Left colon (tissue), 2 donors: ENCODE results near the gene PTMA. TPM values are rescaled to one million over a fixed set of nuclear protein-coding genes. Genes with fewer than 3 reads are reported as not detected.

ENCODE experiments used
- ATAC-seq: fragments of 200-7000 bp; cut with Tn5 transposase; one replicate; pipeline ENCODE4 v1.9.1; 2020; ENCODE audit warnings: mild to moderate bottlenecking, moderate library complexity
- DNase-seq, 2 donors: peaks; one replicate each; pipeline ENCODE4 v3.0.0-alpha.2; 2020
- intact Hi-C, 2 donors: fragments of 100-400 bp; cut with DNase I in 1 of 2; cut with micrococcal nuclease in 1 of 2; formaldehyde crosslinking; loops; one replicate each; pipeline versions ENCODE4 v1.11.2 to v1.14.0; 2022; cut with DNase I, micrococcal nuclease
- total RNA-seq, 2 donors: library from RNA; stranded (reverse); fragmentation: NEBNext Ultra II Directional; extraction: Animal tissue kit (Norgen Biotek cat#: 25700); gene quantifications; one replicate each; pipeline ENCODE4 v1.2.1, GENCODE V29; 2021
- donor health status: DM: no; HTN: no; CAD: no.
- donor health status: DM: yes; HTN: yes; CAD: no.

Gene PTMA
- total RNA-seq, 2 donors from 2014 or later: 775 to 846 TPM

DNA sequence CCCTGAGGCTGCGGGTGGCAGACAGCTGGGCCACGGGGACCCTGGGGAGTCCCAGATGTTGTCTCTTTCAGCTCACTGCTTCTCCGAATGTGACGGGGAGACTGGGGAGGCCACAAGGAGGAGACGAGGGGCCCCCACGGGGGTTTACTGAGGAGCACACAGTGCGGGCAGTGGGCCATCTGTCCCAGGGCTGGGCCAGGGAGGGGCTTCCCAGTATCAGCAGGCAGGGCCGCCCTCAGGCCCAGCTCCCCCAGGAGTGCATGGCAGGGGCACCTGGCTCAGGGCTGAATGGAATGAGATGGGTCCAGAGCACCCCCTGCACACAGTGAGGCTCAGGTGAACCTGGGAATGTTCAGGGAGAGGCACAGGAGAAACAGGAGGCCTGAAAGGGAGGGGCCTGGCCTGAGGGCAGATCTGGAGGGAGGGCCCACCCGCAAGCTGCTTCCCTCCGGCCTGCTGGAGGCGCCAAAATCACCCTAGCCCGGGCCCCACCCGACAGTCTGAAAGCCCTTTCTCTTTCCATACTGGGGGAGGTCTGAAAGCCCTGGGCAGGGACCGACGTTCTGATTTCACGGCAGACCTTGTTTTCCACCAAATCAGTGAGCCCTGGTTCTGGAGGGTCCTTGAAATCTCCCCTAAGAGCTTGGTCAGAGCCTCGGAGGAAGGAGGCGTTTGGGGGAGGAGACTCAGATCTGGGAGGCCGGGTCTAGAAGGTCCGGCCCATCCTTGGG is 35.5 kb upstream of the PTMA start:
- ATAC-seq (peak; percentile 55), DNase-seq (peak; percentile 82 to 92)

GRCh38 chr2:231673348-231673770 is 35.0 kb upstream of the PTMA start:
- DNase-seq (peak; percentile 89 to 96), ATAC-seq (peak; percentile 70)
- intact Hi-C loops: no loop called here

More for the DNA sequence above, 35.5 kb upstream of the PTMA start:
- intact Hi-C loops: no loop called here

- DNase-seq (peak; percentile 80 to 86), ATAC-seq (peak; percentile 24)
- intact Hi-C loops: loop anchor here in 1 of 2 donors (5.0 kb wide), 1 partner anchor 38 kb away; no protein-coding TSS in a partner anchor
Measured at GRCh38 chr2:231674587-231675338, 33.6 kb upstream of the PTMA start.

GRCh38 chr2:231676243-231676642 is 32.1 kb upstream of the PTMA start:
- ATAC-seq: no peak
- no peak for DNase-seq
- intact Hi-C loops: loop anchor here in 1 of 2 donors (5.0 kb wide), 1 partner anchor 36 kb away; no protein-coding TSS in a partner anchor

DNA sequence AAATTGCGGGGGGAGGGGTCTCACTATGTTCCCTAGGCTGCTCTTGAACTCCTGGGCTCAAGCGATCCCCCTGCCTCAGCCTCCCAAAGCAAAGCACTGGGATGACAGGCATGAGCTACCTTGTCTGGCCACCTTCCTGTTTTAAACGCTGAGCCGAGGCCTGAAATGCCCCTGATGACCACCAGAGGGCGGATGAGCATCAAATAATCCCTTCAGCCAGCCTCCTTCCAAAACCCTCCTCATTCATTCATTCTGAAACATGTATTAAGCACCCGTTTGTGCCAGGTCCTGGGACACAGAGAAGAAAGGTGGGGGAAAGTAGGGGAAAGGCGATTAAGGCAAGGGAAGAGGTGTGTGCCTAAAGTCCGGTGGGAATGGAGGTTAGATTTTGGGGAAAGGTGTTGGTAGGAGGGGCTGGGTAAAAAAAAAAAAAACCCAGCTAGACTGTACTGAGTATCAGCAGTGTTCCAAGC is 30.7 kb upstream of the PTMA start:
- intact Hi-C loops: loop anchor here (2.0 to 5.0 kb wide), 2 partner anchors 35 to 37 kb away; no protein-coding TSS in a partner anchor
- peak; percentile 68 to 91 for DNase-seq
- ATAC-seq: no peak

DNA sequence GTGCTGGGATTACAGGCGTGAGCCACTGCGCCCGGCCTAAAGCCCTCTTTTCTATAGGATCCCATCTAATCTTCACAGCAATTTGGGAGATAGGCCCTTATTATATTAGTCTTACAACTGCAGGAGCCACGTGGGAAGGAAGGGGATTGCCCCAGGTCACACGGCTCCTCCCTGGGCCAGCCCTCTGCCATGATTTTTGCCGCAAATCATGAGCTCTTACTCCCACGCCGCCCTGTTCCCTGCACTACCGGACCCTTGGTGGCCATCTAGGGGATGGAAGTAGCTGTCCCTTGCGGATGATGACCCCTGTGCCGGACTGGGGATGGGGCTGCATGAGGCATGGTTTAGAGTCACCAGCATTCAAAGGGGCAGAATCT is 28.4 kb upstream of the PTMA start:
- intact Hi-C loops: loop anchor here (2.0 to 5.0 kb wide), 2 partner anchors 32 to 35 kb away; no protein-coding TSS in a partner anchor
- ATAC-seq (no peak), DNase-seq (no peak)

- peak; percentile 75 for ATAC-seq
- DNase-seq: peak; percentile 72 to 75
- intact Hi-C loops: no loop called here
Measured at GRCh38 chr2:231680285-231680991, 27.9 kb upstream of the PTMA start.

DNA sequence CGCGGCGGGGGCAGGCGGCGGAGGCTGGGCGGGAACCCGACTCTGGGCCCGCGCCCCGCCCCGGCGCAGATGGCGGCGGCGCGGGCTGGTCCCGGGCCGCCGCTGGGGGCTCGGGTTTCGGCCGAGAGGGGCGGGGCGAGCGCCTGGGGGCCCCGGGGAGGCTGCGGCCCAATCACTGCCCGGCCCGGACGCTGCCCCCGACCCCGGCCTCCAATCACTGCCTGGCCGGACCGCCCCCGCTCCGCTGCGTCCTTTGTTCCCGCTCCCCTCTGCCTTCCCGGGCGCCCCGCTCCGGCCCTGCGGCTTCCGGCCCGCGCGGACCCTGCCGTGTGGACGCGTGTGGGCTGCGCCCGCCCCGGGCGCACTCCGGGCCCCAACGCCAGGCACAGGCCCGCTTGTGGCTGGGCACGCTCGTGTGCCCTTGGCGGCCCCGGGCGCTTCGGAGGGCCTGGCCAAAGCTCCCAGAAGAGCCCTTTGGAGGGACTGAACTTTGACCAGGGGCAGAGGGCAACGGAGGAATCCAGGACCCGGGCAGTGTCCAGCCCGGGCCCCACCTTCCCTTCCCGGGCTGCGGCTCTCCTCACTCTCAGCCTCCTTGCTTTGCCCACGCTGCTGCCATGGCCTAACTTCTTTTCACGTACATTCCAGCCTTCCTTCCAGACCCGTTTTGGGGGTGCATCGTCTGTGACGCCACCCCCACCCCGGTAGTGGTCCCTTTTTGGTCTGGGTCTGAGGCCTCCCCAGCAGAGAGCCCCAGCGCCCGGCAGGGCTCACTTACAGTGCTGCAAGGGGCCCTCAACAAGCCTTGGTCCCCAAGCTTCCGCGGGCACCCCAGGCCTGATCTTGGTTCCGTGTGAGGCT is 27.1 kb upstream of the PTMA start:
- peak; percentile 76 for ATAC-seq
- intact Hi-C loops: no loop called here

DNA sequence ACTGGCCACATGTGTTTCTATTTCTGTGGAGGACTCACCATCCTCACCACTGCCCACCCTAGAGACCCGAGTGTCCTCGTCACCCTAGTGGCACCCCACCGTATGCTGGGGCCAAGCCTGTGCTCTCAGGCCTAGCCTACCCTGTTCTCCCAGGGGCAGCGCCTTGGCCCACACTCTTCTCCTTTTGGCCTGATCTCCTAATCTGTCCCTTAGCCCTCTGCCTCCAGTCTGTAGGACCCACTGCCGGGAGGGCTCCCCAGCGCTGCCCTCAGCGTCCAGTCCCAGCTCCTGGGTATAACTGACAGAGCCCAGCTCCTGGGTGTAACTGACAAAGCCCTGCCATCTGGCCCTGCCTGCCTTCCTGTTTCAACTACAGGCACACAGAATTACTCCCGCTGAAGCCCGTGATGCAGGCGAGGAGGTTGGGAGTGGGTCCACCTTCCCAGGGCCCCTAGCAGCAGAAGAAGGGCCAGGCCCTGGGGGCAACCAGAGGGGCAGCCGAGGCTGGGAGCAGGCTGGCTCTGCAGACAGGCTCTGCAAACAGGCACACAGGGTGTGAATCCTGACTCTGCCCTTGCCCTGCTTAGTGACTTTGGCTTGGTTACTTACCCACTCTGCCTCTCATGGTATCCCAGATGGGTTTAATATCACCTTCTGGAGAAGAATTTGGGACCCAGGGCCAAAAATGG is 25.6 kb upstream of the PTMA start:
- ATAC-seq (no peak), DNase-seq (peak in 1 of 2 donors; percentile 32)
- intact Hi-C loops: no loop called here

More for the DNA sequence above, 27.1 kb upstream of the PTMA start:
- DNase-seq: peak; percentile 77 to 79

- ATAC-seq: no peak
- intact Hi-C loops: no loop called here
- DNase-seq: no peak
Measured at GRCh38 chr2:231683292-231684235, 24.8 kb upstream of the PTMA start.

DNA sequence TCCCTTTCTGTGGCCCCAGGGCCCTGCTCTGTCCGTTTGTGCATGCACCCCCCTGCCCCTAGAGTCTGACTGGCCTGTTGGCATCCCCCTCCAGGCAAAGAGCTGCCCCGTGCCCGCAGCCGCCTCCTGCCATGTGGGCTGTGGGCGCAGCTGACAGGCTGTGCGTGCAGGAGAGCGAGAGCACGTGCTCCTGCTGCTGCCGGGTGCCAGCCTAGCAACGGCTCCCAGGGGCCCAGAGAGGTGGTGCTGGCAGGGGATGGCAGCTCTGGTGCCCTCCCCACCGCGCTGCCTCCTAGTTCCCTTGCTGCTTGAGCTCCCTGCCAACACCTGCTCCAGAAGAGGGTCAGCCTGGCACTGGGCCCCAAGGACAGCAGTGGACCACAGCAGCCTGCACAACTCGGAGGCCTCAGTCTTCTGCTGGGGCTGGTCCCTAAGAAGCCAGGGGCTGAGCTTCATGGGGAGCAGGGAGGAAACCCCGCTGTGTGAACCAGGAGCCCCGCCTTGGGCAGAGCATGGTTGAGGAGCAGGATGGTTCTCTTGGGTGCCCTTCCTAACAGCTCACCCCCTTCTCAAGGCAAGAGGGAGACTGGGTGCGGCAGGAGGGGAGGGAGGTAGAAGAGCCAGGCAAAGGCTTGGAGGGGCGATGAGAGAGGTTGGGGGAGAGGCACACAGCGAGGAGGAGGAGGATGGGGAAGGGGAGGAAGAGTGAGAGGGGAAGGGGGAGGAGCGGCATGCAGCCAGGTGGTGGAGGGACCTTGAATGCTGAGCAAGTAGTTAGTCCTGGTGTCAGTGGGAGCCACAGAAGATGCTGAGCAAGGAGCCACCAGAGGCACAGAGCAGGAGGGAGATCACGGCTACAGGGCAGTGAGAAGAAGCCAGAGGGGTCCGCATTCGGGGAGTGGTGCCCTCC is 23.8 kb upstream of the PTMA start:
- intact Hi-C loops: no loop called here
- ATAC-seq (no peak), DNase-seq (no peak)

DNA sequence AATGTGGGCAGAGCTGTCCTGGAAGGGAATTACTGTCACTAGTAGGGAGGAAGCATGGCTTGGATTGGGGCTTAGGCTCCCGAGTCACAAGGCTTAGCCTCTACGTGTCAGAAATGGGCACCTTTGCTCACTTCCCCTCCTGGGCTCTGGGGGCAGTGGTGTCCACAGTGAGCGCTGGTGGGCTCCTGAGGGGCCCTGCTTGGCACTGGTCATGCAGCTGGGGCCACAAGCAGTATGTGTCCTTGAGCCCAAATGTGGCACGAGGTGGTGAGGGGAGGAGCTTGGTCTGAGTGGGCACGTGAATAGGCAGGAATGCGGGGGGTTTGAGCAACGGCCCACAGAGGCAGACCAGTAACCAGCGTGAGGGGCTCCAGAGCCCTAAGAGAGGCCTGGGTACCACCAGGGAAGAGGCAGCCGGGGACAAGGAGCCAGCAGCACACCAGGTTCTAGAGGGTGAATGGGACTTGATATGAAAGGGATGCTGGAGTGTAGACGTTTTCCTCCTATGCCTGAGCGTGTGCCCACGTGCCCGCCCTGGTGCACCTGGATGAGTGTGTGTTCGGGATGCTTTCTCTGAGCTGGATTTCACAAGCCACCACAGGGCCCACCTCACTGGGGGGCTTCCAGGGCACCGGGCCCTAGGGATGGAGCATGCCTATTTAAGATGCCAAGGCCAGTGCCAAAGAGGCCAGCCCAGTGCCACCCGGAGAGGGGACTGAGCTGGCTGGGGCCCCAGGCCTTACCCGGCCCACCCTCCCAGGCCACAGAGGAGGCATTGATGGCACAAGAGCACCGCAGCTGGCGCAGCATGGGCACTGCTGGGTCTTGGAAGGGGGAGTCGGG is 22.8 kb upstream of the PTMA start:
- DNase-seq (no peak), ATAC-seq (no peak)
- intact Hi-C loops: no loop called here

DNA sequence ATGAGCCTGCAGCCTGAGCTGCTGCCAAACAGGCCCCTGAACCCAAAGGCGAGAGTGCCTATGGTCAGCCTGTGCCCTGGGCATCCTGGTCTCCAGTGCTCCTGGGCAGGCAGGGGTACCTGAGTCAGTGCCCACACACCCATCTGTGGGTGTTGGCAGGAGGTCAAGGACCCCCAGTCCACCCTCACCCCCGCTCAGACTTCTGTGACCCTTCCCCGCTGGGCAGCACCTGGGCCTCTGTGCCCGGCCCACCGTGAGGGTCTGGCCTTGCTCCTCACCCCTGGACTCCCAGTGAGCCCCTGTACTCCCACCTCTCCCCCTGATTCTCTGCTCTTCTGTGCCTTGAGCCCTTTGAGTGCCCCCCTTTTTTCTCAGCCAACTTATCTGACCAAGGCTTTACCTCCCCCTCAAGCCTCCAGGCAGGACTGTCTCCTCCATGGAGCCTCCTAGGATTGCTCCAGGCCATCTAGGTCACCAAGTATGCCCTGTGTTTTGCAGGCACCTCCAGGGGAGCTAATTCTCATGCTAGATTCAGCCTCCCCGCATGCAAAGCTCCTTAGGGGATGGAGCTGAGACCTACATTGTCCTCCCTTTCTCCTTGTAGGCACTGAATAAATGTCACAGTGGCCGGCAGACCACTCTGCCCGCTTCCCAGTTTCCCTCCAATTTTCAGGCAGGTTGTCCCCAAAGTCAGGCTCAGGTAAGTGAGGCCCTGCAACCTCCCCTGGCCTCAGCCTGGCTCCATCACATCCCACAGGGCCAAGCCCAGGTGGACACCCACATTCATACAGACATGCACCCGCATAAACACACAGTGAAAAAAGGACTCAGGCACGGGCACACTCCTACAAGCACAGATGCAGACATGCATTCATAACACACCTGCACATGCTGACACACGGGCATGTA is 21.9 kb upstream of the PTMA start:
- DNase-seq (no peak), ATAC-seq (no peak)
- intact Hi-C loops: no loop called here
